Esophagus (tissue), 2 donors: ENCODE measurements around the gene KLF3. TPM values are rescaled to one million over a fixed set of nuclear protein-coding genes. Genes with fewer than 3 reads are reported as not detected.
A peak's percentile ranks its signal among the peaks of the same experiment; 100 is the strongest.

Experiments
- H3K27ac ChIP-seq, 2 donors: one replicate each; pipeline ENCODE4 v1.5.1; 2013; ENCODE audit warnings: low read depth in 2 of 2, mild to moderate bottlenecking in 2 of 2, inconsistent platforms in 1 of 2, low read length in 1 of 2, moderate library complexity in 1 of 2
- H3K27me3 ChIP-seq, 2 donors: one replicate each; pipeline ENCODE4 v1.6.1; 2013; ENCODE audit warnings: low read length in 2 of 2, control low read depth in 1 of 2, mild to moderate bottlenecking in 1 of 2; ENCODE audit not compliant: insufficient read depth in 2 of 2, control insufficient read depth in 1 of 2
- H3K36me3 ChIP-seq, 2 donors: one replicate each; pipeline ENCODE4 v1.6.1; 2013; ENCODE audit warnings: low read length in 1 of 2; ENCODE audit not compliant: control insufficient read depth in 2 of 2, insufficient read depth in 2 of 2
- H3K4me1 ChIP-seq, 2 donors: one replicate each; pipeline ENCODE4 v1.6.1; 2013; ENCODE audit warnings: low read length in 1 of 2; ENCODE audit not compliant: control insufficient read depth in 2 of 2, insufficient read depth in 2 of 2
- H3K4me3 ChIP-seq, 2 donors: one replicate each; pipeline ENCODE4 v1.5.1; 2013; ENCODE audit warnings: low read length in 2 of 2, mild to moderate bottlenecking in 2 of 2, low read depth in 1 of 2, moderate library complexity in 1 of 2
- H3K9me3 ChIP-seq, 2 donors: one replicate each; pipeline ENCODE4 v1.6.1; 2013; ENCODE audit warnings: mild to moderate bottlenecking in 2 of 2, low read depth in 1 of 2, low read length in 1 of 2, moderate library complexity in 1 of 2; ENCODE audit not compliant: control insufficient read depth in 2 of 2, insufficient read depth in 1 of 2
- WGBS, 2 donors: extraction: QIAGEN DNeasy Blood & Tissue Kit; methylation state at CpG; one replicate each; pipeline ENCODE4 v1.1.7; 2013; 5-methylcytosine and 5-hydroxymethylcytosine counted together
- polyA plus RNA-seq, 2 donors: library from polyadenylated mRNA; stranded (reverse); fragments of 200-250 nt; gene quantifications; one replicate each; pipeline ENCODE4 v1.2.3, GENCODE V29; 2013
- donor health status: healthy with polysubstance abuse.
- donor health status: Bipolar disorder and iron deficiency.

KLF3 gene
- polyA plus RNA-seq, 2 donors, result 20.6 to 36.2 TPM

DNA sequence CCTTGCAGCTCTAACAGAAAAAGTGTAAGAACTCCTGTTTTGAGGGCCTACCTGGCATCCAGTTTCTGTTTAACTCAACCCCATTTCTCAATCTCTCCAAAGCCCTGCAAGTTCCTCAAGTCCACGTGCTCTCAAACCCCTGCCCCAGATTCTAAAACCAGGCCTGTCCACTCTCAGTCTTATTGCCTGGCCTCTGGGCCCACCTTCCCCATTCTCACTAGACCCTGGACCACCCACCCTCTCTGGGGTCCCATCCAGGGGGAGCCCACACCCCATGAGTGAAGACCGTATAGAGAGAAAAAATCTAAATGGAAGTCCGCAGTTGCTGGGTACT, 60.4 kb downstream of the KLF3 start:
- no peaks in the 10 kb centered on the region for H3K27me3 ChIP-seq
- H3K36me3 ChIP-seq, result no peaks in the 10 kb centered on the region
- H3K27ac ChIP-seq, result no peak overlapping the region
- H3K4me3 ChIP-seq, result no peak overlapping the region
- 81 to 85% methylated on average over 3 of the region's 3 CpGs for WGBS, 2 donors
- H3K4me1 ChIP-seq, result peaks cover 0 to 7% of the 10 kb centered on the region in 2 donors
- no peaks in the 10 kb centered on the region for H3K9me3 ChIP-seq

DNA sequence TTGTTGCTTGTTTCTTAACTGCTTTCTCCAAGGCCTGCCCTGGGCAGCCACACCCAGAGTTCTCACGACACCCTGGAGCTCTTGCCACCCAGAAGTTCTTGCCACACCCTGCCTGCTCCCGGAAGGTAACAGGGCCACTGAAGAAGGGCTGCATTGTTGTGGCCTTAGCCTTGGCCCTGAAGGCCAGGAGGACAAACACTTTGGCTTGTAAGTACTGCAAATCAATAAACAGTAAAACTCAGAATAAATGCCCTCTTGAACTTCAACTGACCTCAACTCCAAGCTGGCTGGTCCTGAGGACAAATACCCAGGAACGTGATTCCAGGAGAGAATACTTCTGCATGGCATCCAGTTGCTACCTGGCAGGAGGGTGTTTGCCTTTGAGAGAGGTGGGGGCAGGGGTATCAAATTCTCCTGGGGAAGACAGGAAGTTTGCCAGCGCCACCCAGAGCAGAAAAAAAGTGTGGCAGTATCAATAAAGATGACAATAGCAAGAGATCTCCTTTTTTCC, 64.7 kb downstream of the KLF3 start:
- H3K27ac ChIP-seq, result peak overlapping the region; percentile 38 to 91
- H3K9me3 ChIP-seq, result no peaks in the 10 kb centered on the region
- no peaks in the 10 kb centered on the region for H3K27me3 ChIP-seq
- H3K4me1 ChIP-seq, result peaks cover 0 to 10% of the 10 kb centered on the region in 2 donors
- WGBS, 2 donors, result 42 to 50% methylated on average over 4 of the region's 4 CpGs
- H3K4me3 ChIP-seq, result no peak overlapping the region
- no peaks in the 10 kb centered on the region for H3K36me3 ChIP-seq

DNA sequence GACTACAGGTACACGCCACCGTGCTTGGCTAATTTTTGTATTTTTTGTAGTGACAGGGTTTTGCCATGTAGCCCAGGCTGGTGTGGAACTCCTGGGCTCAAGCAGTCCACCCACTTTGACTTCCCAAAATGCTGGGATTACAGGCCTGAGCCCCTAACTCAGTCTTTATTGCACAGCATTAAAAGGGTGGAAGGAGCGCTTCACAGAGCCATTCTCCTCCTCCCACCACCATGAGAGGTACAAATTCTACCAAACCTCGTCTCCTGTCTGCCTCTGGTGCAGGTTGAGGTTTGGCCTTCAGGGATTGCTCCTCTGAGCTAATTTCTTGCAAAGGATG, 66.5 kb downstream of the KLF3 start:
- H3K27ac ChIP-seq, result no peak overlapping the region
- 90 to 95% methylated on average over 4 of the region's 4 CpGs for WGBS, 2 donors

DNA sequence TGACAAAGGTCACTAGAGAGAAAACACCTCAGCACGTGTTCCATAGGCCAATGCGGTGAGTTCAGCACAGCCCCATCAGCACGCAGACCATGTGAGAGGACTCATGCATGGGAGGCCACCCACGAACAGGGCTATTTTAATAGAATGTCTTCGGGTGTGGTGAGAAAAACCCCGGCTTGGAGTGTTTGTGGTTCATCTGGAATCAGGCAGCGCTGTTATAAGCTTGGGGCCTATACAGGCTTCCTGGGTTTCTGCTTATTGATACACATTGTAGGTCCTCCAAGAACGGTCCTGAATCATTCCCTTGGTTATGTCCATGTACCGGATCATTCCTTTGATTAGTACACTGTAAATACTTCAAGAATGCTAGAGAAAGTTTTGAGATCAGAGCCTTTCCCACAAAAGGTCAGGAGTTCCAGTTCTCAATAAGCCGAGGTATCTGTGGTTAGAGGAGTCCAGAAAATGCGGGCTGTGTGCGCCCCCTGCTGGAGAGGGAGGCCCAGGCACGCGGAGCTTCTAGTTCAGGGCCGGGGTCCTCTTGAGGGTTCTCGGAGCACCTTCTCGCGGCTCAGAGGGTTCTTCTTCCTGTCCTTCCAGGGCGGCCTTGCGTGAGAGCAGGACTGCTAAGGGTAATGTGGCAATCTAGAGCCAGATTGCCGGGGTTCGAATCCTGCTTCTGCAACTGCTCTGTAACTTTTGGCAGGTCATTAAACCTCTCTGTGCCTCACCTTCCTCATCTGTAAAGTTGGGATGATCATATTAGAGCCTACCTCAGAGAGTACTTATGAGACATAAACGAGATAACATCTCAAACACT, 67.0 kb downstream of the KLF3 start:
- Histone ChIP-seq H3K9me3 (peaks cover 0 to 2% of the 10 kb centered on the region in 2 donors), H3K4me1 (peaks cover 0 to 11% of the 10 kb centered on the region in 2 donors), H3K27me3 (no peaks in the 10 kb centered on the region), H3K36me3 (no peaks in the 10 kb centered on the region), H3K4me3 (no peak overlapping the region), H3K27ac (no peak overlapping the region)
- WGBS, 2 donors, result 36 to 43% methylated on average over 23 of the region's 23 CpGs

More for the DNA sequence above, 66.5 kb downstream of the KLF3 start:
- Histone ChIP-seq H3K27me3 (no peaks in the 10 kb centered on the region), H3K36me3 (no peaks in the 10 kb centered on the region), H3K4me1 (peaks cover 0 to 11% of the 10 kb centered on the region in 2 donors), H3K9me3 (peaks cover 0 to 2% of the 10 kb centered on the region in 2 donors), H3K4me3 (no peak overlapping the region)

DNA sequence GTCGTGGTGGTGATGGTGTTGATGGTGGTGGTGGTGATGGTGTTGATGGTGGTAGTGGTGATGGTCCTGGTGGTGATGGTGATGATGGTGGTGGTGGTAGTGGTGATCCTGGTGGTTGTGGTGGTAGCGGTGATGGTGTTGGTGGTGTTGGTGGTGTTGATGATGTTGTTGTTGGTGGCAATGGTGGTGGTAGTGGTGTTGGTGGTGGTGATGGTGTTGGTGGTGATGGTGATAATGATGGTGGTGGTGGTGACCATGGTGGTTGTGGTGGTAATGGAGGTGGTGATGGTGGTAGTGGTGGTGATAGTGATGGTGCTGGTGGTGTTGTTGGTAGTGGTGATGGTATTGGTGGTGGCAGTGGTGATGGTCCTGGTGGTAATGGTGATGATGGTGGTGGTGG, 69.7 kb downstream of the KLF3 start:
- Histone ChIP-seq H3K9me3 (peaks cover 0 to 2% of the 10 kb centered on the region in 2 donors), H3K4me3 (no peak overlapping the region), H3K36me3 (no peaks in the 10 kb centered on the region), H3K27ac (no peak overlapping the region), H3K4me1 (peaks cover 0 to 8% of the 10 kb centered on the region in 2 donors), H3K27me3 (no peaks in the 10 kb centered on the region)
- WGBS, 2 donors, result 83 to 95% methylated on average over 2 of the region's 2 CpGs

DNA sequence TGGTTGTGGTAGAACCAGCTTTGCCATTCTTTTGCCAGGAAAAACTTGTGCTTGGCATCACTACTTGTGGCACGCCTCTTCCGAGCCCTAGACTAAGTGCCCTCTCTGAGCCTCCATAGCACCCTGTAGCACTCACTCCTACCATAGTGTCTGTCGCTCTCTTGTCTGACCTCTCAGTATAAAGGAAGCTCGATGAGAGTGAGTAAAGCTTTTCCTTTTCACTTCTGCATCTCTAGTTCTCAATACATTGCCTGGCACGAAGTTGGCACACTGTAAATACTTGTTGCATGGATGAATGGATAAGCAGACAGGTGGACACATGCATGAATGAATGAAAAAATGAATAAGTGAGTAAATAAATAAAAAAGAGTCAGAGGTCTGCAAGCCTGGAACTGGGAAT, 70.4 kb downstream of the KLF3 start:
- Histone ChIP-seq H3K27ac (no peak overlapping the region), H3K4me1 (peaks cover 0 to 8% of the 10 kb centered on the region in 2 donors)
- WGBS, 2 donors, result 59 to 74% methylated on average over 5 of the region's 5 CpGs

DNA sequence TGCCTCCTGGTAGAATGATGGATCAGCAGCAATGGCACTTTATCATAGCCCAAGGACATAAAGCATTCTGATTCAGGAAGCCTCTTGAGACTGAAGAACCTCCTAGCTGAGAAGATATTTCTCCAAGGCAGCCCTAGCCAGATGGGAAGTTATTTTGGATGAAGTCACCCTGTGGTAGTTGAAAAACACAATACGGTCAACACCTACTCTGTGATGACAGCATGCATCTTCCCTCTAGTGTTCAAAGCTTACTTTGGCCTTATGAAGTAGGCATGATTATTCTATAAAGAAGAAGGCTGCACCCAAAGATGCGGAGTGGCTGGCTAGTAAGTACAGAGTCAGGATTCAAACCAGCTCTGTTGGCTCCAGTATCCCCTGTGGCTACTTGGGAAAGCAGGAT, 70.9 kb downstream of the KLF3 start:
- H3K4me3 ChIP-seq, result no peak overlapping the region
- H3K36me3 ChIP-seq, result no peaks in the 10 kb centered on the region

More for the DNA sequence above, 70.4 kb downstream of the KLF3 start:
- H3K27me3 ChIP-seq, result no peaks in the 10 kb centered on the region
- H3K4me3 ChIP-seq, result no peak overlapping the region
- H3K36me3 ChIP-seq, result no peaks in the 10 kb centered on the region
- H3K9me3 ChIP-seq, result peaks cover 0 to 2% of the 10 kb centered on the region in 2 donors

DNA sequence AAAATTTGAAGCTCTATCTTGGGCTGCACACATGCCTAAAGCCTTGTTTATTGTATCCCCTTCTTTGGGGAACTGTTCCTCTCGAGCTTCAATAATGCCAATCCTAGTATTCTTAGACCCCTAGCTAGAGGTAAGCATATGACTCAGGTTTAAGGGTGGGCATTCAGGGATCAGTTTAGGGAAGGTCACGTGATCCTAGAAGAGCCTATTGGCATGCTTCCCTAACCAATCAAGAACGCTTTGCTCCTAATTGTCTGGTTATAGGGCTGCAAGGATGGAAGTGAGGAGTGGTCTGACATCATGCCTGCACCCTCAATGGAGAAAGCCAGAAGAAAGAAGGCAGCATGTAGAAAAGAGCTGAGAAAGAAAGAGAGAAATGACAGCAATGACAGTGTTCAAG, 71.9 kb downstream of the KLF3 start:
- H3K9me3 ChIP-seq, result peaks cover 0 to 2% of the 10 kb centered on the region in 2 donors
- 89 to 95% methylated on average over 3 of the region's 3 CpGs for WGBS, 2 donors
- no peak overlapping the region for H3K4me3 ChIP-seq
- H3K4me1 ChIP-seq, result peaks cover 0 to 8% of the 10 kb centered on the region in 2 donors
- H3K27ac ChIP-seq, result no peak overlapping the region
- H3K36me3 ChIP-seq, result no peaks in the 10 kb centered on the region
- H3K27me3 ChIP-seq, result no peaks in the 10 kb centered on the region

More for the DNA sequence above, 70.9 kb downstream of the KLF3 start:
- peaks cover 0 to 2% of the 10 kb centered on the region in 2 donors for H3K9me3 ChIP-seq
- no peak overlapping the region for H3K27ac ChIP-seq
- H3K27me3 ChIP-seq, result no peaks in the 10 kb centered on the region
- WGBS, 2 donors, result 68 to 84% methylated on average over 2 of the region's 2 CpGs
- peaks cover 0 to 8% of the 10 kb centered on the region in 2 donors for H3K4me1 ChIP-seq

DNA sequence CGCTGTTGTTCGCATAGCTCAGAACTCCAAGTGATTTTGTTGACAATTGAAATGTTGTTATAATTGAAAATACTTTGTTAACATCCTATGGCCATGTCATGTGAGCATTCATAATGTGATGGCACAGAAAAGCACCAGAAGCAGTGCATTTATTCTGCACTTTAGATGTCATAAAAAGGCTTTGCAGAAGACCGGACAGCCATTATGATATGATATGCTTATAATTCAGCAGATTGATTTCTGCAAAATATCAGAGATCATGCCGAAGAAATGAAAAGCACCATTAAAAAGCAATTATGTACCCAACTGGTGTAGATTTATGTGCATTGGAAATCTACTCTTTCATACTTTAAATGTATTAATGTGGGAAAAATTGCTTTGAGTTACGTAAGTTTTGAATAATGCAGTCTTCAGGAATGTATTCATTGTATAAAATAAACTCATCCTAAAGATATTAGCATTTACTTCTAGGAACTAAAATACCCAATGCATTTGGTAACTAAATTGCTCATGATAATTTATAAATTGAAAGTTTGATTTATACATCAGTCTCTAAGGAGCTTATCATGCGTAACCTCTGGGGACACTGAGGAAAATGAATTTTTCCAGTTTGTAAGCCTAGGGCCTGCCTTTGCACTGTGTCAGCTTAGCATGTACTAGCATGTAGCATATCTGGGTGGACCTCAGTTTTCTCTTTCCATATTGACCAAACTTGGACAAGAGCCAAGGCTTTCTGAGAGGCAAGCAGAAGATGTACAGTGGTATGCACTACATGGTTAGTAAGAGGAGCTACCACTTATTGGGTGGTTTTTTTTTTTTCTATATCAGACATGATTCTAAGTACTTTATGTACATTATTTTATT, 75.2 kb downstream of the KLF3 start:
- 87 to 91% methylated on average over 6 of the region's 6 CpGs for WGBS, 2 donors

More for the DNA sequence above, 75.2 kb downstream of the KLF3 start:
- H3K36me3 ChIP-seq, result no peaks in the 10 kb centered on the region
- H3K9me3 ChIP-seq, result peaks cover 0 to 2% of the 10 kb centered on the region in 2 donors
- H3K4me1 ChIP-seq, result peaks cover 0 to 2% of the 10 kb centered on the region in 2 donors
- no peaks in the 10 kb centered on the region for H3K27me3 ChIP-seq
- no peak overlapping the region for H3K4me3 ChIP-seq
- no peak overlapping the region for H3K27ac ChIP-seq
